Measurements from ENCODE around the gene TMEM116. TPM values are rescaled to one million over a fixed set of nuclear protein-coding genes. Genes with fewer than 3 reads are reported as not detected.

Gene TMEM116
- total and polyA plus RNA-seq, 2 of the 4 experiments (the other 2 are of a cell fraction): 5.5 to 8.4 TPM

DNA sequence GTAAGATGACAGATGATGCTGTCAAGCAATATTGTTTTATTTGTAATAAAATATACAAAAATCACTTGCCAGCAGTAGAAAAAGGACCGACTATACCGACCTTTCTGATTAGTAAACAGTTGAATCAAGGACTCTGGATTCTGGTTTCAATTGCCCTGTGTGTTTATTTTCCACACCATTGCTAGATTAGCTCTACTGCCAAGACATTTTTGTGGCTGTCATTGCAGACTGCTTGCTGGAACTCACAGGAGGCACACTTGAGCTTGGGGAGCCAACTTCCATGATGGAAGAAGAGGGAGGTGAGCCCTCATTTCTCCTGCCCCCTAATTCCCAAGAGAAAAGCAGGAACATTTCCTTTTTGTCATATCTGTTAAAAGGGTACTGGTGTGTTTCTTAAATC, 119.7 kb downstream of the TMEM116 start:
- ATAC-seq (ENCODE audit: low read depth): peak; percentile 85
- ChIA-PET CTCF (no interaction called here), POLR2A (ENCODE audit: unreplicated experiment) (no interaction called here)
- Histone ChIP-seq H2BK5ac (ENCODE audit: low read depth, low read length, poor library complexity, severe bottlenecking) (no peak overlapping the region), H2BK15ac (ENCODE audit: low read depth, low read length) (no peak overlapping the region), H4K91ac (ENCODE audit: insufficient read depth, low read depth, low read length) (no peak overlapping the region), H3K14ac (replicated peaks; ENCODE audit: low read depth, low read length) (no peak overlapping the region), H3K4me1 (ENCODE audit: control insufficient read depth, insufficient read depth, low read length) (no peaks in the 10 kb centered on the region), H3K23ac (ENCODE audit: low read depth, low read length) (no peak overlapping the region), H2BK20ac (ENCODE audit: low read depth, low read length) (no peak overlapping the region), H3K79me1 (ENCODE audit: low read depth in 1 of 2, low read length in 2 of 2) (peaks cover 0 to 3% of the 10 kb centered on the region in 2 experiments; a peak in 1 of 4 replicates), H3K27me3 (ENCODE audit: control insufficient read depth, insufficient read depth, low read length) (no peaks in the 10 kb centered on the region), H3K27ac (ENCODE audit: insufficient read depth, low read length) (no peak overlapping the region), H3K9me3 (ENCODE audit: control insufficient read depth, insufficient read depth, low read length) (no peaks in the 10 kb centered on the region), H2AK5ac (ENCODE audit: low read depth, low read length) (no peak overlapping the region), H3K4me3 (ENCODE audit: insufficient read depth, low read depth, low read length) (no peak overlapping the region), H3K4ac (ENCODE audit: low read depth, low read length) (no peak overlapping the region), H4K5ac (ENCODE audit: low read depth, low read length) (no peak overlapping the region), H3K4me2 (ENCODE audit: low read depth, low read length) (no peak overlapping the region), H3K9me1 (ENCODE audit: insufficient read depth, low read length) (no peaks in the 10 kb centered on the region), H3K18ac (ENCODE audit: low read depth, low read length) (no peak overlapping the region), H3K56ac (ENCODE audit: extremely low read depth, insufficient read depth, low read length) (no peak overlapping the region), H3K36me3 (ENCODE audit: control insufficient read depth, insufficient read depth, low read length) (peaks cover 40% of the 10 kb centered on the region), H2BK120ac (ENCODE audit: low read depth, low read length) (no peak overlapping the region), H4K8ac (ENCODE audit: low read depth in 2 of 2, low read length in 2 of 2) (no peak overlapping the region), H2AFZ (replicated peaks; ENCODE audit: low read length, poor library complexity) (no peak overlapping the region), H4K20me1 (ENCODE audit: insufficient read depth, low read length) (no peaks in the 10 kb centered on the region; the same call in 1 of the 2 replicates), H3K9ac (ENCODE audit: low read depth, low read length) (no peak overlapping the region), H2AK9ac (replicated peaks; ENCODE audit: low read depth, low read length, poor library complexity) (no peak overlapping the region)
- in situ Hi-C loops (cut with MboI; ENCODE audit: low sequenced_read_pairs): no loop called here
- TF ChIP-seq CEBPB (IDR thresholded peaks at IDR 0.05; ENCODE audit: low read depth, low read length): no peak
- TF ChIP-seq, protein P1, sequence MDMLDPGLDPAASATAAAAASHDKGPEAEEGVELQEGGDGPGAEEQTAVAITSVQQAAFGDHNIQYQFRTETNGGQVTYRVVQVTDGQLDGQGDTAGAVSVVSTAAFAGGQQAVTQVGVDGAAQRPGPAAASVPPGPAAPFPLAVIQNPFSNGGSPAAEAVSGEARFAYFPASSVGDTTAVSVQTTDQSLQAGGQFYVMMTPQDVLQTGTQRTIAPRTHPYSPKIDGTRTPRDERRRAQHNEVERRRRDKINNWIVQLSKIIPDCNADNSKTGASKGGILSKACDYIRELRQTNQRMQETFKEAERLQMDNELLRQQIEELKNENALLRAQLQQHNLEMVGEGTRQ (IDR thresholded peaks at IDR 0.05; ENCODE audit: low read depth, low read length): no peak
- TF ChIP-seq MAZ (IDR thresholded peaks at IDR 0.05; ENCODE audit: borderline replicate concordance, low read depth, low read length): no peak
- TF ChIP-seq RCOR1 (IDR thresholded peaks at IDR 0.05; ENCODE audit: insufficient replicate concordance, low read length): no peak
- TF ChIP-seq, protein P2, sequence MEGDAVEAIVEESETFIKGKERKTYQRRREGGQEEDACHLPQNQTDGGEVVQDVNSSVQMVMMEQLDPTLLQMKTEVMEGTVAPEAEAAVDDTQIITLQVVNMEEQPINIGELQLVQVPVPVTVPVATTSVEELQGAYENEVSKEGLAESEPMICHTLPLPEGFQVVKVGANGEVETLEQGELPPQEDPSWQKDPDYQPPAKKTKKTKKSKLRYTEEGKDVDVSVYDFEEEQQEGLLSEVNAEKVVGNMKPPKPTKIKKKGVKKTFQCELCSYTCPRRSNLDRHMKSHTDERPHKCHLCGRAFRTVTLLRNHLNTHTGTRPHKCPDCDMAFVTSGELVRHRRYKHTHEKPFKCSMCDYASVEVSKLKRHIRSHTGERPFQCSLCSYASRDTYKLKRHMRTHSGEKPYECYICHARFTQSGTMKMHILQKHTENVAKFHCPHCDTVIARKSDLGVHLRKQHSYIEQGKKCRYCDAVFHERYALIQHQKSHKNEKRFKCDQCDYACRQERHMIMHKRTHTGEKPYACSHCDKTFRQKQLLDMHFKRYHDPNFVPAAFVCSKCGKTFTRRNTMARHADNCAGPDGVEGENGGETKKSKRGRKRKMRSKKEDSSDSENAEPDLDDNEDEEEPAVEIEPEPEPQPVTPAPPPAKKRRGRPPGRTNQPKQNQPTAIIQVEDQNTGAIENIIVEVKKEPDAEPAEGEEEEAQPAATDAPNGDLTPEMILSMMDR (conservative IDR thresholded peaks at IDR 0.05; ENCODE audit: low read depth, low read length): no peak
- no peak for TF ChIP-seq RFX5 (IDR thresholded peaks at IDR 0.05; ENCODE audit: low read depth, low read length)
- TF ChIP-seq BHLHE40 (IDR thresholded peaks at IDR 0.05; ENCODE audit: low read depth, low read length): no peak
- TF ChIP-seq RAD21 (IDR thresholded peaks at IDR 0.05; ENCODE audit: low read length): no peak
- no peak for TF ChIP-seq FOS (IDR thresholded peaks at IDR 0.05; ENCODE audit: low read depth, low read length)
- dilution Hi-C loops (cut with HindIII; ENCODE audit: low sequenced_read_pairs, unreplicated experiment): no loop called here
- DNase-seq: peak; percentile 49
- BruUV-seq (replicated peaks): no TSS peak
- intact Hi-C loops (cut with micrococcal nuclease): no loop called here
- WGBS, 2 experiments (ENCODE audit: extremely low coverage in 2 of 2, insufficient read length in 1 of 2): no CpG with 5 or more reads among the region's 2 CpGs
